Bronchial epithelial cell (primary cell): ENCODE data around the gene HENMT1. TPM values are rescaled to one million over a fixed set of nuclear protein-coding genes. Genes with fewer than 3 reads are reported as not detected.

ENCODE experiments used
- DNase-seq: peaks from one replicate; pipeline ENCODE4 v3.0.0-alpha.2; 2010; ENCODE audit warnings: low read depth
- FAIRE-seq: peaks from 2 replicates; lab custom pipeline; 2011; peaks lifted over from hg19 to GRCh38; lab: Jason Lieb, UNC
- H3K27me3 ChIP-seq: 2 replicates; pipeline ENCODE4 v1.5.1; 2011; ENCODE audit warnings: low read length; ENCODE audit not compliant: control insufficient read depth, insufficient read depth
- H3K36me3 ChIP-seq: 2 replicates; pipeline ENCODE4 v1.5.1; 2011; ENCODE audit warnings: low read length; ENCODE audit not compliant: control insufficient read depth, insufficient read depth
- H3K4me3 ChIP-seq: 2 replicates; pipeline ENCODE4 v1.5.1; 2011; ENCODE audit warnings: mild to moderate bottlenecking, low read depth, low read length, control low read depth
- CTCF ChIP-seq: IDR thresholded peaks from 2 replicates; pipeline ENCODE4 v1.5.1; 2011; ENCODE audit warnings: mild to moderate bottlenecking, moderate library complexity, low read length, control low read depth, inconsistent platforms; ENCODE audit not compliant: insufficient read depth, severe bottlenecking
- total RNA-seq: library from RNA; depleted of rRNA; stranded (reverse); fragments of >200 nt; gene quantifications from 2 replicates; pipeline ENCODE4 v1.2.1, GENCODE V29; 2014

Gene HENMT1
- total RNA-seq, 1 donor from 2014 or later: 1.1 TPM

GRCh38 chr1:108624069-108624468 is 36.8 kb downstream of the HENMT1 start:
- no peaks in the 10 kb centered on the region for H3K27me3 ChIP-seq
- H3K4me3 ChIP-seq: no peak overlapping the region
- DNase-seq (no peak), FAIRE-seq (no peak)
- no peak for TF ChIP-seq CTCF
- H3K36me3 ChIP-seq: no peaks in the 10 kb centered on the region

GRCh38 chr1:108617724-108618056 is 43.2 kb downstream of the HENMT1 start:
- FAIRE-seq (no peak), DNase-seq (no peak)
- no peaks in the 10 kb centered on the region for H3K27me3 ChIP-seq
- TF ChIP-seq CTCF: no peak
- H3K4me3 ChIP-seq: no peak overlapping the region
- H3K36me3 ChIP-seq: no peaks in the 10 kb centered on the region

- no peak for DNase-seq
- no peak for TF ChIP-seq CTCF
- no peak for FAIRE-seq
- Histone ChIP-seq H3K27me3 (no peaks in the 10 kb centered on the region), H3K36me3 (no peaks in the 10 kb centered on the region), H3K4me3 (no peak overlapping the region)
Observed at GRCh38 chr1:108617008-108617723, 43.7 kb downstream of the HENMT1 start.

- no peaks in the 10 kb centered on the region for H3K27me3 ChIP-seq
- H3K4me3 ChIP-seq: no peak overlapping the region
- H3K36me3 ChIP-seq: no peaks in the 10 kb centered on the region
- no peak for TF ChIP-seq CTCF
- DNase-seq (no peak), FAIRE-seq (no peak)
Observed at GRCh38 chr1:108615544-108615943, 45.3 kb downstream of the HENMT1 start.

- Histone ChIP-seq H3K27me3 (no peaks in the 10 kb centered on the region), H3K4me3 (no peak overlapping the region), H3K36me3 (no peaks in the 10 kb centered on the region)
- TF ChIP-seq CTCF: no peak
- no peak for FAIRE-seq
- DNase-seq: no peak
Observed at GRCh38 chr1:108612496-108612895, 48.4 kb downstream of the HENMT1 start.

- FAIRE-seq: no peak
Observed at GRCh38 chr1:108611984-108612383, 48.9 kb downstream of the HENMT1 start.

More at GRCh38 chr1:108611984-108612383, 48.9 kb downstream of the HENMT1 start:
- Histone ChIP-seq H3K27me3 (no peaks in the 10 kb centered on the region), H3K36me3 (no peaks in the 10 kb centered on the region), H3K4me3 (no peak overlapping the region)
- no peak for DNase-seq
- TF ChIP-seq CTCF: no peak
